Measurements from ENCODE around the gene H1-8. TPM values are rescaled to one million over a fixed set of nuclear protein-coding genes. Genes with fewer than 3 reads are reported as not detected.
A peak's percentile ranks its signal among the peaks of the same experiment; 100 is the strongest.
"Not testable (repeated sequence)": the region's sequence is repeated elsewhere in the genome, so short reads cannot be mapped to it uniquely, and the experiment has no call there.

Gene H1-8
- total RNA-seq, result not detected

GRCh38 chr3:129543156-129543790 is at the start of gene H1-8:
H1-8 (plus strand) TSS chr3:129543175; CDS start chr3:129543219, 44 bp downstream.
- intact Hi-C loops (cut with DNase I; ENCODE audit: low total_unique reads), result no loop called here
- H3K4me1 ChIP-seq, result no peaks in the 10 kb centered on the region
- DNase-seq, result no peak
- TF ChIP-seq EP300 (IDR thresholded peaks at IDR 0.05; ENCODE audit: low read depth) (no peak), POLR2A (IDR thresholded peaks at IDR 0.05) (no peak), POLR2AphosphoS5 (IDR thresholded peaks at IDR 0.05) (no peak)
- no peak within 1 kb of the TSS for H3K27ac ChIP-seq
- no peaks in the 10 kb centered on the region for H3K36me3 ChIP-seq
- in situ Hi-C loops (cut with MboI; ENCODE audit: low pct_ligation_motif_present in 1 of 4, low pct_unique_long_range_greater_than_20kb in 1 of 4, low sequenced_read_pairs in 3 of 4), result no loop called here
- H3K4me3 ChIP-seq, result no peak within 1 kb of the TSS
- no peaks in the 10 kb centered on the region for H3K27me3 ChIP-seq
- 82% methylated on average over 16 of the region's 16 CpGs; no CpG with 5 or more reads in 1 of the 2 donors for WGBS, 2 donors (ENCODE audit: low coverage in 1 of 2)
- no peaks in the 10 kb centered on the region for H3K9me3 ChIP-seq

GRCh38 chr3:129493206-129493605 is 49.8 kb upstream of the H1-8 start:
- intact Hi-C loops (cut with DNase I; ENCODE audit: low total_unique reads), result loop anchor here (10.0 kb wide), 3 partner anchors 112 to 442 kb away; partner anchors contain the start of gene PLXND1
- 88 to 100% methylated on average over 2 to 4 of the region's 4 CpGs for WGBS, 2 donors (ENCODE audit: low coverage in 1 of 2)

GRCh38 chr3:129494499-129494898 is 48.5 kb upstream of the H1-8 start:
- Histone ChIP-seq H3K27ac (peak overlapping the region; percentile 47 to 58 (median 52)), H3K4me1 (peaks cover 0 to 12% (median 6%) of the 10 kb centered on the region in 4 donors)
- intact Hi-C loops (cut with DNase I; ENCODE audit: low total_unique reads), result loop anchor here (10.0 kb wide), 3 partner anchors 110 to 440 kb away; partner anchors contain the start of gene PLXND1
- H3K27me3 ChIP-seq, H3K36me3 ChIP-seq, H3K9me3 ChIP-seq, DNase-seq, H3K4me3 ChIP-seq: not testable (repeated sequence)
- in situ Hi-C loops (cut with MboI; ENCODE audit: low pct_ligation_motif_present in 1 of 4, low pct_unique_long_range_greater_than_20kb in 1 of 4, low sequenced_read_pairs in 3 of 4), result loop anchor here (25.0 kb wide), 3 partner anchors 143 to 443 kb away; no protein-coding TSS in a partner anchor
- WGBS, 2 donors (ENCODE audit: low coverage in 1 of 2), result 72 to 78% methylated on average over 5 of the region's 5 CpGs

More at GRCh38 chr3:129493206-129493605, 49.8 kb upstream of the H1-8 start:
- Histone ChIP-seq H3K4me1 (peaks cover 0 to 12% (median 6%) of the 10 kb centered on the region in 4 donors), H3K9me3 (no peaks in the 10 kb centered on the region), H3K36me3 (no peaks in the 10 kb centered on the region), H3K27me3 (no peaks in the 10 kb centered on the region), H3K4me3 (no peak overlapping the region), H3K27ac (no peak overlapping the region)
- no peak for TF ChIP-seq POLR2A (IDR thresholded peaks at IDR 0.05)
- TF ChIP-seq POLR2AphosphoS5 (IDR thresholded peaks at IDR 0.05), result no peak
- no peak for TF ChIP-seq EP300 (IDR thresholded peaks at IDR 0.05; ENCODE audit: low read depth)
- TF ChIP-seq CTCF (IDR thresholded peaks at IDR 0.05), result no peak
- DNase-seq, result no peak
- in situ Hi-C loops (cut with MboI; ENCODE audit: low pct_ligation_motif_present in 1 of 4, low pct_unique_long_range_greater_than_20kb in 1 of 4, low sequenced_read_pairs in 3 of 4), result loop anchor here (25.0 kb wide), 3 partner anchors 144 to 444 kb away; no protein-coding TSS in a partner anchor

GRCh38 chr3:129495006-129495639 is 47.9 kb upstream of the H1-8 start:
- H3K36me3 ChIP-seq, H3K9me3 ChIP-seq, DNase-seq, H3K27me3 ChIP-seq, H3K4me3 ChIP-seq: not testable (repeated sequence)
- in situ Hi-C loops (cut with MboI; ENCODE audit: low pct_ligation_motif_present in 1 of 4, low pct_unique_long_range_greater_than_20kb in 1 of 4, low sequenced_read_pairs in 3 of 4), result loop anchor here (25.0 kb wide), 3 partner anchors 142 to 442 kb away; no protein-coding TSS in a partner anchor
- peaks cover 0 to 12% (median 6%) of the 10 kb centered on the region in 4 donors for H3K4me1 ChIP-seq
- peak overlapping the region; percentile 47 to 58 (median 52) for H3K27ac ChIP-seq
- 88 to 96% methylated on average over 5 to 10 of the region's 10 CpGs for WGBS, 2 donors (ENCODE audit: low coverage in 1 of 2)
- intact Hi-C loops (cut with DNase I; ENCODE audit: low total_unique reads), result loop anchor here (10.0 kb wide), 3 partner anchors 110 to 440 kb away; partner anchors contain the start of gene PLXND1

GRCh38 chr3:129497876-129498275 is 45.1 kb upstream of the H1-8 start:
- not testable (repeated sequence) for H3K27ac ChIP-seq, H3K27me3 ChIP-seq, H3K36me3 ChIP-seq, H3K9me3 ChIP-seq, H3K4me3 ChIP-seq, H3K4me1 ChIP-seq, DNase-seq
- intact Hi-C loops (cut with DNase I; ENCODE audit: low total_unique reads), result loop anchor here (10.0 kb wide), 3 partner anchors 107 to 437 kb away; partner anchors contain the start of gene PLXND1
- in situ Hi-C loops (cut with MboI; ENCODE audit: low pct_ligation_motif_present in 1 of 4, low pct_unique_long_range_greater_than_20kb in 1 of 4, low sequenced_read_pairs in 3 of 4), result loop anchor here (25.0 kb wide), 3 partner anchors 139 to 439 kb away; no protein-coding TSS in a partner anchor
- WGBS, 2 donors (ENCODE audit: low coverage in 1 of 2), result 92 to 100% methylated on average over 1 to 2 of the region's 2 CpGs

GRCh38 chr3:129498603-129499488 is 44.1 kb upstream of the H1-8 start:
- WGBS, 2 donors (ENCODE audit: low coverage in 1 of 2), result 81% methylated on average over 8 of the region's 8 CpGs; no CpG with 5 or more reads in 1 of the 2 donors
- not testable (repeated sequence) for H3K36me3 ChIP-seq, H3K27me3 ChIP-seq, H3K27ac ChIP-seq, H3K9me3 ChIP-seq, H3K4me3 ChIP-seq, DNase-seq, H3K4me1 ChIP-seq
- intact Hi-C loops (cut with DNase I; ENCODE audit: low total_unique reads), result loop anchor here (10.0 kb wide), 3 partner anchors 106 to 436 kb away; partner anchors contain the start of gene PLXND1
- in situ Hi-C loops (cut with MboI; ENCODE audit: low pct_ligation_motif_present in 1 of 4, low pct_unique_long_range_greater_than_20kb in 1 of 4, low sequenced_read_pairs in 3 of 4), result loop anchor here (25.0 kb wide), 3 partner anchors 138 to 438 kb away; no protein-coding TSS in a partner anchor

- H3K36me3 ChIP-seq, DNase-seq, H3K4me1 ChIP-seq, H3K4me3 ChIP-seq, H3K9me3 ChIP-seq, H3K27me3 ChIP-seq: not testable (repeated sequence)
- intact Hi-C loops (cut with DNase I; ENCODE audit: low total_unique reads) (loop anchor here (10.0 kb wide), 3 partner anchors 105 to 435 kb away; partner anchors contain the start of gene PLXND1), in situ Hi-C loops (cut with MboI; ENCODE audit: low pct_ligation_motif_present in 1 of 4, low pct_unique_long_range_greater_than_20kb in 1 of 4, low sequenced_read_pairs in 3 of 4) (loop anchor here (25.0 kb wide), 3 partner anchors 138 to 438 kb away; no protein-coding TSS in a partner anchor)
- 80% methylated on average over 12 of the region's 14 CpGs; no CpG with 5 or more reads in 1 of the 2 donors for WGBS, 2 donors (ENCODE audit: low coverage in 1 of 2)
- peak overlapping the region in 1 of 4 donors; percentile 12 for H3K27ac ChIP-seq
These were observed 43.2 kb upstream of the H1-8 start for GRCh38 chr3:129499604-129500333.

Measured in transverse colon (tissue), 4 donors.